CMK (cell line): Measurements from ENCODE around the gene CALM1.
A peak's percentile ranks its signal among the peaks of the same experiment; 100 is the strongest.
"Not testable (repeated sequence)": the region's sequence is repeated elsewhere in the genome, so short reads cannot be mapped to it uniquely, and the experiment has no call there.

Experiments
- DNase-seq: peaks from one replicate; pipeline ENCODE4 v3.0.0-alpha.2; 2010; ENCODE audit warnings: low read depth

Gene CALM1

GRCh38 chr14:90383731-90384542 lies 12.9 kb upstream of the CALM1 start:
- DNase-seq: no peak

- no peak for DNase-seq
These were observed 12.3 kb upstream of the CALM1 start for GRCh38 chr14:90384543-90384911.

DNA sequence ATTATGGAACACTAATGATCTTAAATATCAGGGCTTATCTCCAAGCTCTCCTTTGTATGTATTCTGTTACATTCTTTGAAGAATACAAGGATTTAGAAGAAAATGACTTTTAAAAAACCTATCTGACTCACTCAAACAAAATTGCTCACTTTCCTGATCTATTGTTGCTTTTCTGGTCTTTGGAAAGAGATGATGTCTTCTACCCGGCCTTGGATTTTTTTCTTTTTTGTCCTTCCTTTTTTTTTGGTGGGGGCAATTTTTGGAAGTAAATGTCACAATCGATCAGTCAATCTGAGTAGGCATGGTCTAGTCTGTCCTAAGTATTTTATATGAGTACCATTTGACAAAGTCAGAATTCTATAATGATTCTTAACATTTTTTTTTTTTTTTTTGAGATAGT lies 10.5 kb upstream of the CALM1 start:
- no peak for DNase-seq

GRCh38 chr14:90387206-90387760 lies 9.5 kb upstream of the CALM1 start:
- no peak for DNase-seq

- no peak for DNase-seq
These were observed 8.4 kb upstream of the CALM1 start for GRCh38 chr14:90388437-90388836.

DNA sequence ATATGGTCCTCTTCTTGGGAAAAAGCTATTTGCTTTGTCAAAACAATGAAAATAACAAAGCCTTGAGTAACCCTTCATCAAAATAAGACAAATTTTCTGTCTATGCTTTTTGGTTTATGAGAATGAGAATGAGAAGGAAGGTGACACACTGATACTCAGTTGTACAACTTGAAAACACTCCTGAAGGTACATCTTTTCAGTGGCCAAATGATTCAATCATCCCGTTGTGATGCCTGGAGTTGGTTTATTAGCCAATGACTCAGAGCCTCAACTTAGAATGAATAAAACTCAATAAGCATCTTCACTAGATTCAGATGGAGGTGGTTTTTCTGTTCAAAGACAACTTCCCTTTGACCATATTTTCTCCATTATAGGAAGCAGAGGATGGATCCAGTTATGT lies 7.8 kb upstream of the CALM1 start:
- DNase-seq: no peak

DNA sequence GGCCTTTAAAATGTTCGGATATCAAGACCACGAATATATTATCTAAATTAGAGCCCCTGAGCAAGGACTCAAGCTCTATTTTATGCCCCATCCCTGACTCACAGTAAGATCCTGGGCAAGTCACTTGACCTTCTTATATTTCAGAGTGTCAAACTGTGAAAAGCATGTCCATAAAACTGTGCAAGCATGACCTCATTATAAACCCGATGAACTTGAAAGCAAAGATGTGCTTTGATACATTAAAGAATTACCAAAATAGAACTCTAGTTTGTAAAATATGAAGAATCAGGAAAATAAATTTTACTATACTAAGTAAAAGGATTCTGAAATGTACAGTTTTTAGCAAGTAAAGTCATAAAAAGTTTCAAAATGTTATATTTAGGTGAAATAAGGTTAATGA lies 2.9 kb upstream of the CALM1 start:
- no peak for DNase-seq

GRCh38 chr14:90394782-90395181 lies 2.0 kb upstream of the CALM1 start:
- DNase-seq: not testable (repeated sequence)

DNA sequence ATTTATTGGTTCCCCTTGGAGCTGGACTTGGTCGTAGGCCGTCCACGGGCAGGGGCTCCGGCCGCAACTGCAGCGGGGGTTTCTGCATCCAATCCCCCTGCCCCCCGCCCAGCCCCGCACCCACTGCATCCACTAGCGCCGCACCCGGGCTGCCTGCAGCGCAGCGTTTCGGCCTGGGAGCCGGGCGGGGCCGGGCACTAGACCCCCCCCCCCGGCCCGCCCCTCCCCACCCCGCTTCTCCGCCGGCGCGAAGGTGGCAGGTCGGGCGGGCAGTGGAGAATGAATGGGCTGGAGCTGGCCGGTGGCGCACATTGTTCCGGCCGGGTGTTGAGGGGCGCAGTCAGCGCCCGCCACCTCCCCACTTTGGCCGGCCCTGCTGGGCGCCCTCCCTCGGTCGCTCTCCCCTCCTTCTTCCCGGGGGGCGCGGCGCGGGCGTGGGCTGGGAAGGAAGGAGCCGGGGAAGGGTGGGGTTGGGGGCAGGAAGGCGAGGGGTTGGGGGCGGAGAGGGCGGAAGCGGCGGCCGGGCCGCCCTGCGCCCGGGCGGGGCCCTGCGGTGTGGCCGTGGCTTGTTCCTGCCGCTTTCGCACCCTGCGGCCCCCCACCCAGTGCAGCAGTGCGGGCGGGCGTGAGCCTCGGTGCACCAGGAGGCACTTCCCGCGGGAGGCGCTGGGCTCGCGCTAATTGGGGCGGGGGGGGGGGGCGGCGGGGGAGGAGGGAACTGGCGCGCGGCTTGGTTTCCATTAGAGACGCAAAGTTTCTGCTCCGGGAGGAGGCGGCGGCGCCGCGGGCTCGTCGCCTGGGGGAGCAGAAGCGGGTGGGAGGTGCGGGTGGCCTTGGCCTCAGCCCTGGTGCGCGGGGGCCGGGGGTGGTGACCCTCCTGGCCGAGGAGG lies 841 bp downstream of the CALM1 start:
- DNase-seq: peak; percentile 64

DNA sequence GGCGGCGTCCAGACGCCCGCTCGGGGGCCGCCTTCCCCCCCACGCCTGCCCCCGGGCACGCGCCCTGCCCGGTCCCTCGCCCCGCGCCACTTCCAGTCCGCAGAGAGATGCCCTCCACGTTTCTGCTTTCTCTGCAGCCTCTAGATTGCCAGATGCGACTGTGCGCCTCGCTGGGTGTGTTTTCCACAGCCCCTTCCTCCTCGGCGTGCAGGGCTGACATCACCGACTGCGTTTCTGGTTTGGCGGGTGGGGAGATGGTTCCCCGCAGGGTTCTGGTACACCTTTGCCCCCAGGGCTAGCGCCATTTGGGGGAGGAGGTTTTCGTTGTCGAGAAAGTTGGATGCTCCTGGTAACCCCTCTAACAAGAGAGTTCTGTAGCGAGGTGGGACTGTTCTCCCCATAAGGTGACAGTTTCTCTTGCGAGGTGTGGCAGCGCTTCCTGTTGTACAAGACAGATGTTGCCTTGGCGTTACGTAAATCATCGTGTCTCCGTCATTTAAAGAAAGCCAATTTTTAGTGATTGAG lies 1.5 kb downstream of the CALM1 start:
- DNase-seq: no peak

- DNase-seq: no peak
These were observed 2.2 kb downstream of the CALM1 start for GRCh38 chr14:90398841-90399540.

GRCh38 chr14:90399541-90400444 lies 3.0 kb downstream of the CALM1 start:
- peak; percentile 75 for DNase-seq

- no peak for DNase-seq
These were observed 4.2 kb downstream of the CALM1 start for GRCh38 chr14:90400904-90401561.

DNA sequence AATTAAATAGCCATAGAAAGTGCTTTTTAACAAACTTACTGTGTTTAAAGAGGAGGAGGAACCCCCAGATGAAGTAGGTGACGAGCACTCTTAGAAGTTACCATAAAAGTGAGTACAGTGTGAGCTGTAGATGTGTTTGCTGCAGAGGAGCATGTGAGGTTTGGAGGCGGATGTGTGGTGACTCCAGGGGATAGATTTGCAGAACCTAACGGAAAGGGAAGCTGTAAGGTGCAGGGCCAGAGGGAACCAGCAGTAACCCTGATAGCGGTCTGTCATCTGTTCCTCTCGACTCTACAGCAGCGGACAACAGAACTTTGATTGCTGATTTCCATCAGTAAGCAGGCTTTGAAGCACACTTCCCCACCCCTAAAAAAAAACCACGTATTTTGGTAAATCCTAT lies 5.2 kb downstream of the CALM1 start:
- no peak for DNase-seq

GRCh38 chr14:90403065-90403464 lies 6.2 kb downstream of the CALM1 start:
- no peak for DNase-seq

- no peak for DNase-seq
These were observed 8.3 kb downstream of the CALM1 start for GRCh38 chr14:90405101-90405500.

DNA sequence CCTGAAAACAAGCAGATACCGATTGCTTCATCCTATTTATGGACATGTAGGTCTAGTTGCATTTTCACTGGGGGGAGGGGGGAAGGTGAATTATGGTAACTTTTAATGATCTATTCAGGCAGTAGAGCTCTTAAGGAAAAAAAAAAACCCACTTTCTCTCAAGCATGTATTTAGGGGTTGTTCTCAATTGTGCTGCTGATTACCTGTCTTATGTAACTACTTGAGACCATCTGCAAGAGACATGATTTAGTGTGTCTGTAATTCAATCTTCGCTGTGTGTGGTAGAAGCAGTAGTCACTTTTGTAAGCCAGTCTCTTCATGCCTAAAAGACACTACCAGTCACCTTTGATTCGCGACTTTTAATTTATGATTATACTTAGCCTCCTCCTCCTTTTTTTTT lies 8.9 kb downstream of the CALM1 start:
- DNase-seq: no peak

- DNase-seq: no peak
These were observed 9.6 kb downstream of the CALM1 start for GRCh38 chr14:90406384-90406798.

DNA sequence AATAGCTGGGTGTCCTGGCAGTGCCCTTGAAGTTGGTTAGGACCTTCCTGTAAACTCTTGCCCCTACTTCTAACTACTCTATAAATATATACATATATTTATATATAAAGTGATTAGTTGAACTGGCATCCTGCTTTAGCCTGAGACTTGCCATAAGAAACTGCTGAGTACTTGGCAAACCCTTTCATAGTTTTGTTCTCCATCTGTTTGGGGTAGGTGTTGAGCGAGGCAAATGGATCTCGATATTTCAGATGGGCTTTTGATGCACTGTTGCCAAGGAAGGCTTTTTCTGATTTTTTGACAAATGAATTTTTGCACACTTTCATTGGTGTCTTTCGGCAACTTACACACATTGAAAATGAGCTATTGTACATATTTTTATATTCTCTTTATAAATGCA lies 10.4 kb downstream of the CALM1 start:
- DNase-seq: no peak

- DNase-seq: no peak
These were observed 11.9 kb downstream of the CALM1 start for GRCh38 chr14:90408713-90409112.
